Nephron (organoid): ENCODE measurements around the gene GPR26.

Source experiments
- H3K27ac Mint-ChIP-seq, 3 experiments: 2 replicates each; pipeline ENCODE4 v1.8.0; 2020; ENCODE audit warnings: mixed read lengths in 3 of 3, mild to moderate bottlenecking in 2 of 3, moderate library complexity in 1 of 3
- H3K27me3 Mint-ChIP-seq: 2 replicates; pipeline ENCODE4 v1.8.0; 2021; ENCODE audit warnings: low read depth, mild to moderate bottlenecking, moderate library complexity, mixed read lengths
- H3K36me3 Mint-ChIP-seq: 2 replicates; pipeline ENCODE4 v1.8.0; 2020; ENCODE audit warnings: low read depth, mixed read lengths
- H3K4me1 Mint-ChIP-seq: 2 replicates; pipeline ENCODE4 v1.8.0; 2020; ENCODE audit warnings: mixed read lengths
- H3K4me3 Mint-ChIP-seq, 3 experiments: 2 replicates each; pipeline ENCODE4 v1.8.0; 2020; ENCODE audit warnings: mild to moderate bottlenecking in 3 of 3, mixed read lengths in 3 of 3, moderate library complexity in 2 of 3
- H3K9me3 Mint-ChIP-seq: 2 replicates; pipeline ENCODE4 v1.8.0; 2020; ENCODE audit warnings: mixed read lengths
- CTCF ChIP-seq, 3 experiments: fragments of 200-600 bp; sonication (generic); IDR thresholded peaks; one replicate each; pipeline ENCODE4 v1.5.0; 2021; ENCODE audit warnings: antibody characterized with exemption in 3 of 3; ENCODE audit not compliant: unreplicated experiment in 3 of 3

GPR26 gene

GRCh38 chr10:123687758-123688157 lies 21.6 kb downstream of the GPR26 start:
- H3K36me3 Mint-ChIP-seq, result no peaks in the 10 kb centered on the region
- H3K9me3 Mint-ChIP-seq, result no peaks in the 10 kb centered on the region
- no peak overlapping the region for H3K4me3 Mint-ChIP-seq
- H3K27me3 Mint-ChIP-seq, result peaks cover 37% of the 10 kb centered on the region
- TF ChIP-seq CTCF (IDR thresholded peaks at IDR 0.05; ENCODE audit: unreplicated experiment in 3 of 3), result no peak
- no peaks in the 10 kb centered on the region for H3K4me1 Mint-ChIP-seq
- H3K27ac Mint-ChIP-seq, result no peak overlapping the region

- H3K9me3 Mint-ChIP-seq, result no peaks in the 10 kb centered on the region
- H3K36me3 Mint-ChIP-seq, result no peaks in the 10 kb centered on the region
- H3K27ac Mint-ChIP-seq, result no peak overlapping the region
- TF ChIP-seq CTCF (IDR thresholded peaks at IDR 0.05; ENCODE audit: unreplicated experiment in 3 of 3), result no peak
- H3K4me1 Mint-ChIP-seq, result no peaks in the 10 kb centered on the region
- peaks cover 45% of the 10 kb centered on the region for H3K27me3 Mint-ChIP-seq
- no peak overlapping the region for H3K4me3 Mint-ChIP-seq
Observed at GRCh38 chr10:123689880-123690279, 23.7 kb downstream of the GPR26 start.

GRCh38 chr10:123703195-123703790 lies 37.1 kb downstream of the GPR26 start:
- Mint-ChIP-seq H3K27me3 (peaks cover 35% of the 10 kb centered on the region), H3K4me1 (no peaks in the 10 kb centered on the region)

GRCh38 chr10:123704076-123704475 lies 37.9 kb downstream of the GPR26 start:
- Mint-ChIP-seq H3K4me1 (no peaks in the 10 kb centered on the region), H3K4me3 (no peak overlapping the region)

More at GRCh38 chr10:123703195-123703790, 37.1 kb downstream of the GPR26 start:
- Mint-ChIP-seq H3K27ac (no peak overlapping the region), H3K4me3 (no peak overlapping the region), H3K9me3 (no peaks in the 10 kb centered on the region), H3K36me3 (no peaks in the 10 kb centered on the region)
- TF ChIP-seq CTCF (IDR thresholded peaks at IDR 0.05; ENCODE audit: unreplicated experiment in 3 of 3), result no peak

GRCh38 chr10:123704812-123705211 lies 38.7 kb downstream of the GPR26 start:
- peaks cover 48% of the 10 kb centered on the region for H3K27me3 Mint-ChIP-seq
- H3K9me3 Mint-ChIP-seq, result no peaks in the 10 kb centered on the region
- no peaks in the 10 kb centered on the region for H3K36me3 Mint-ChIP-seq
- no peak overlapping the region for H3K4me3 Mint-ChIP-seq
- no peaks in the 10 kb centered on the region for H3K4me1 Mint-ChIP-seq
- H3K27ac Mint-ChIP-seq, result no peak overlapping the region
- TF ChIP-seq CTCF (IDR thresholded peaks at IDR 0.05; ENCODE audit: unreplicated experiment in 3 of 3), result no peak

More at GRCh38 chr10:123704076-123704475, 37.9 kb downstream of the GPR26 start:
- no peak for TF ChIP-seq CTCF (IDR thresholded peaks at IDR 0.05; ENCODE audit: unreplicated experiment in 3 of 3)
- peaks cover 42% of the 10 kb centered on the region for H3K27me3 Mint-ChIP-seq
- H3K9me3 Mint-ChIP-seq, result no peaks in the 10 kb centered on the region
- H3K27ac Mint-ChIP-seq, result no peak overlapping the region
- H3K36me3 Mint-ChIP-seq, result no peaks in the 10 kb centered on the region

GRCh38 chr10:123706236-123706635 lies 40.1 kb downstream of the GPR26 start:
- Mint-ChIP-seq H3K27me3 (peaks cover 54% of the 10 kb centered on the region), H3K27ac (no peak overlapping the region), H3K36me3 (no peaks in the 10 kb centered on the region), H3K4me1 (no peaks in the 10 kb centered on the region), H3K9me3 (no peaks in the 10 kb centered on the region), H3K4me3 (no peak overlapping the region)
- no peak for TF ChIP-seq CTCF (IDR thresholded peaks at IDR 0.05; ENCODE audit: unreplicated experiment in 3 of 3)
